ENCODE results near the gene AADACL2. TPM values are rescaled to one million over a fixed set of nuclear protein-coding genes. Genes with fewer than 3 reads are reported as not detected.

AADACL2 gene
- total RNA-seq, 1 donor from 2014 or later = not detected

GRCh38 chr3:151800431-151800830, 66.7 kb downstream of the AADACL2 start:
- no peak overlapping the region for H3K4me3 ChIP-seq
- no peaks in the 10 kb centered on the region for H3K36me3 ChIP-seq
- H3K9me3 ChIP-seq (replicated peaks) = no peaks in the 10 kb centered on the region
- TF ChIP-seq, protein P1, sequence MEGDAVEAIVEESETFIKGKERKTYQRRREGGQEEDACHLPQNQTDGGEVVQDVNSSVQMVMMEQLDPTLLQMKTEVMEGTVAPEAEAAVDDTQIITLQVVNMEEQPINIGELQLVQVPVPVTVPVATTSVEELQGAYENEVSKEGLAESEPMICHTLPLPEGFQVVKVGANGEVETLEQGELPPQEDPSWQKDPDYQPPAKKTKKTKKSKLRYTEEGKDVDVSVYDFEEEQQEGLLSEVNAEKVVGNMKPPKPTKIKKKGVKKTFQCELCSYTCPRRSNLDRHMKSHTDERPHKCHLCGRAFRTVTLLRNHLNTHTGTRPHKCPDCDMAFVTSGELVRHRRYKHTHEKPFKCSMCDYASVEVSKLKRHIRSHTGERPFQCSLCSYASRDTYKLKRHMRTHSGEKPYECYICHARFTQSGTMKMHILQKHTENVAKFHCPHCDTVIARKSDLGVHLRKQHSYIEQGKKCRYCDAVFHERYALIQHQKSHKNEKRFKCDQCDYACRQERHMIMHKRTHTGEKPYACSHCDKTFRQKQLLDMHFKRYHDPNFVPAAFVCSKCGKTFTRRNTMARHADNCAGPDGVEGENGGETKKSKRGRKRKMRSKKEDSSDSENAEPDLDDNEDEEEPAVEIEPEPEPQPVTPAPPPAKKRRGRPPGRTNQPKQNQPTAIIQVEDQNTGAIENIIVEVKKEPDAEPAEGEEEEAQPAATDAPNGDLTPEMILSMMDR (IDR thresholded peaks at IDR 0.05; ENCODE audit: borderline replicate concordance) = no peak
- DNase-seq = no peak
- no peaks in the 10 kb centered on the region for H3K27me3 ChIP-seq (ENCODE audit: low read depth)
- H3K4me1 ChIP-seq = no peaks in the 10 kb centered on the region
- H3K27ac ChIP-seq (replicated peaks) = no peak overlapping the region
- intact Hi-C loops (cut with micrococcal nuclease) = no loop called here

DNA sequence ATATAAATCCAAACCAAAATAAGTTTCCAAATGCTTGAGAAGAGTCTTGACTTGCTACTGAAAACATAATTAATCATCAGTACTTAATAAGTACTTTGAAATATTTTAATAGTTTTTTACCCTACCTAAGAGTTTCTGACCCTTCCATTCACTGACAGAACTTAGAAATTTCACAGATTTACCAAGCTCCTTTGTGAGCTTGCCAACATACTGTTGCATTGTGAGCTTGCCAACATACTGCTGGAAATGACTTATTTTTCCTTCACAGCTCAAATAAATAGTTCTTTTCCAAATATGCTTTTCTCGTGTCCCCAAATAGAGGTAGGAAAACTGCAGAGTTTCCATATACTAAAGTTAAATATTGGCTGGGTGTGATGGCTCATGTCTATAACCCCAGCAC, 70.5 kb downstream of the AADACL2 start:
- no peaks in the 10 kb centered on the region for H3K27me3 ChIP-seq (ENCODE audit: low read depth)
- intact Hi-C loops (cut with micrococcal nuclease) = no loop called here
- TF ChIP-seq, protein P1 (IDR thresholded peaks at IDR 0.05; ENCODE audit: borderline replicate concordance) = no peak
- H3K27ac ChIP-seq (replicated peaks) = no peak overlapping the region
- H3K9me3 ChIP-seq (replicated peaks) = peaks cover 18% of the 10 kb centered on the region
- no peak overlapping the region for H3K4me3 ChIP-seq
- H3K4me1 ChIP-seq = no peaks in the 10 kb centered on the region
- no peaks in the 10 kb centered on the region for H3K36me3 ChIP-seq
- no peak for DNase-seq

DNA sequence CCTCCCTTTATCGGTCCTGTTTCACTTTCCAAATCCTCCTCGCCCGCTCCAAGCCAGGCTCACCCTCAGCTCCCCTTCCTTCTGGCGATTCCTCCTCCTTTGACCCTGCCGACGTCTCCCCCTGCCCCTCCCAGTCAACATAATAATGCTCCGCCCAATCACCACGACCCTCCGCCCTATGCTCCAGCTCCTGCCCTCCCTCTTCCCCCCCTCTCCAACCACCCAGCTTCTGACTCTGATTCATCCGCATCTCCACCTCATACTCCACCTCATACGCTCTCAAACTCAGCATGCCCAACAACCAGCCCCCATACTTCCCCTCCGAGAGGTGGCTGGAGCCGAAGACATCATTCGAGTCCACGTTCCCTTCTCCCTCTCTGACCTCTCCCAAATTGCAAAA, 73.1 kb downstream of the AADACL2 start:
- TF ChIP-seq, protein P1 (IDR thresholded peaks at IDR 0.05; ENCODE audit: borderline replicate concordance) = no peak
- peaks cover 24% of the 10 kb centered on the region for H3K9me3 ChIP-seq (replicated peaks)
- no peaks in the 10 kb centered on the region for H3K36me3 ChIP-seq
- no peaks in the 10 kb centered on the region for H3K27me3 ChIP-seq (ENCODE audit: low read depth)
- no peak overlapping the region for H3K27ac ChIP-seq (replicated peaks)
- DNase-seq = no peak
- H3K4me1 ChIP-seq = no peaks in the 10 kb centered on the region
- intact Hi-C loops (cut with micrococcal nuclease) = no loop called here
- no peak overlapping the region for H3K4me3 ChIP-seq

Other genes with a start within 250 kb of the AADACL2 start
- gene AADAC, start 80.2 kb downstream of the AADACL2 start, total RNA-seq = not detected
- 0.30 TPM for gene SUCNR1, start 139.7 kb downstream of the AADACL2 start, total RNA-seq

All from left ventricle myocardium inferior (tissue), 1 donor.